ENCODE data around the gene MOV10. TPM values are rescaled to one million over a fixed set of nuclear protein-coding genes. Genes with fewer than 3 reads are reported as not detected.
A peak's percentile ranks its signal among the peaks of the same experiment; 100 is the strongest.

The MOV10 gene
- total RNA-seq, 4 donors from 2014 or later, result 30.6 to 69.9 (median 43.8) TPM

- peak in 1 of 2 donors; percentile 57 for DNase-seq (ENCODE audit: low spot score in 2 of 2)
- peak overlapping the region; percentile 64 to 77 (median 75) for H3K4me3 ChIP-seq
- TF ChIP-seq CTCF (IDR thresholded peaks at IDR 0.05), result peak in 4 of 5 experiments; percentile 41 to 61 (median 54)
- TF ChIP-seq POLR2A (IDR thresholded peaks at IDR 0.05), result no peak
- no peak for TF ChIP-seq EP300 (IDR thresholded peaks at IDR 0.05)
- no peaks in the 10 kb centered on the region for H3K9me3 ChIP-seq
- 3 to 5% methylated on average over 18 of the region's 18 CpGs for WGBS, 2 donors
- no peaks in the 10 kb centered on the region for H3K27me3 ChIP-seq
- H3K27ac ChIP-seq, result peak overlapping the region; percentile 79 to 97 (median 95)
- peaks cover 0 to 31% (median 9%) of the 10 kb centered on the region in 3 donors for H3K36me3 ChIP-seq
- H3K4me1 ChIP-seq, result peaks cover 0 to 22% (median 10%) of the 10 kb centered on the region in 4 donors
Observed at GRCh38 chr1:112673592-112674439, 643 bp upstream of the MOV10 start.

GRCh38 chr1:112674986-112675727 is 698 bp downstream of the MOV10 start:
- DNase-seq (ENCODE audit: low spot score in 2 of 2), result no peak
- Histone ChIP-seq H3K27ac (peak overlapping the region; percentile 79 to 97 (median 95)), H3K9me3 (no peaks in the 10 kb centered on the region), H3K36me3 (peaks cover 0 to 18% (median 0%) of the 10 kb centered on the region in 3 donors), H3K4me1 (peaks cover 0 to 22% (median 11%) of the 10 kb centered on the region in 4 donors), H3K4me3 (peak overlapping the region; percentile 64 to 77 (median 75)), H3K27me3 (no peaks in the 10 kb centered on the region)
- WGBS, 2 donors, result 0 to 1% methylated on average over 35 to 63 of the region's 68 CpGs
- TF ChIP-seq POLR2A (IDR thresholded peaks at IDR 0.05) (peak in 1 of 2 donors; percentile 24), CTCF (IDR thresholded peaks at IDR 0.05) (peak in 2 of 5 experiments; percentile 3 to 27), EP300 (IDR thresholded peaks at IDR 0.05) (no peak)

- Histone ChIP-seq H3K27ac (peak overlapping the region; percentile 79 to 97 (median 95)), H3K27me3 (no peaks in the 10 kb centered on the region), H3K4me1 (peaks cover 0 to 22% (median 11%) of the 10 kb centered on the region in 4 donors), H3K36me3 (peaks cover 0 to 12% (median 0%) of the 10 kb centered on the region in 3 donors), H3K4me3 (peak overlapping the region; percentile 64 to 77 (median 75)), H3K9me3 (no peaks in the 10 kb centered on the region)
- WGBS, 2 donors, result 35 to 40% methylated on average over 7 of the region's 7 CpGs
- DNase-seq (ENCODE audit: low spot score in 2 of 2), result no peak
- no peak for TF ChIP-seq CTCF (IDR thresholded peaks at IDR 0.05)
Observed at GRCh38 chr1:112675728-112676381, 1.4 kb downstream of the MOV10 start.

- Histone ChIP-seq H3K36me3 (peaks cover 0 to 7% (median 0%) of the 10 kb centered on the region in 3 donors), H3K4me1 (peaks cover 0 to 22% (median 11%) of the 10 kb centered on the region in 4 donors), H3K27me3 (no peaks in the 10 kb centered on the region), H3K4me3 (no peak overlapping the region), H3K9me3 (no peaks in the 10 kb centered on the region), H3K27ac (peak overlapping the region in 1 of 4 donors; percentile 13)
- no peak for DNase-seq (ENCODE audit: low spot score in 2 of 2)
- TF ChIP-seq EP300 (IDR thresholded peaks at IDR 0.05) (no peak), CTCF (IDR thresholded peaks at IDR 0.05) (no peak), POLR2A (IDR thresholded peaks at IDR 0.05) (no peak)
- WGBS, 2 donors, result 96 to 97% methylated on average over 3 of the region's 3 CpGs
Observed at GRCh38 chr1:112676543-112676942, 2.1 kb downstream of the MOV10 start.
